ENCODE measurements around the gene ARMC2. TPM values are rescaled to one million over a fixed set of nuclear protein-coding genes. Genes with fewer than 3 reads are reported as not detected.

Gene ARMC2
- total RNA-seq, 2 experiments from 2014 or later, result 2.6 to 8.4 TPM

GRCh38 chr6:108801366-108801765, 46.9 kb upstream of the ARMC2 start:
- Histone ChIP-seq H3K79me2 (ENCODE audit: insufficient read depth, low read depth, low read length) (no peaks in the 10 kb centered on the region), H3K36me3 (ENCODE audit: insufficient read depth, low read length) (no peaks in the 10 kb centered on the region), H2AFZ (ENCODE audit: low read length) (no peak overlapping the region), H3K9me2 (ENCODE audit: insufficient read depth, low read length) (no peaks in the 10 kb centered on the region), H3K4me2 (ENCODE audit: low read length) (no peak overlapping the region; the same call in 1 of the 2 replicates), H3K4me3 (ENCODE audit: low read depth, low read length, poor library complexity, severe bottlenecking) (no peak overlapping the region), H4K20me1 (ENCODE audit: insufficient read depth, low read length) (no peaks in the 10 kb centered on the region), H3K4me1 (ENCODE audit: insufficient read depth, low read length, poor library complexity, severe bottlenecking) (peaks cover 6% of the 10 kb centered on the region), H3K27ac (ENCODE audit: low read depth, low read length, poor library complexity, severe bottlenecking) (no peak overlapping the region), H3K9me3 (ENCODE audit: low read length) (no peaks in the 10 kb centered on the region)
- POLR2A ChIA-PET, result interaction anchor here (0.5 to 1.3 kb wide), 2 partner anchors 9 to 270 kb away, joined by 3 to 8 read pairs; no protein-coding TSS in a partner anchor
- TF ChIP-seq, protein P1, sequence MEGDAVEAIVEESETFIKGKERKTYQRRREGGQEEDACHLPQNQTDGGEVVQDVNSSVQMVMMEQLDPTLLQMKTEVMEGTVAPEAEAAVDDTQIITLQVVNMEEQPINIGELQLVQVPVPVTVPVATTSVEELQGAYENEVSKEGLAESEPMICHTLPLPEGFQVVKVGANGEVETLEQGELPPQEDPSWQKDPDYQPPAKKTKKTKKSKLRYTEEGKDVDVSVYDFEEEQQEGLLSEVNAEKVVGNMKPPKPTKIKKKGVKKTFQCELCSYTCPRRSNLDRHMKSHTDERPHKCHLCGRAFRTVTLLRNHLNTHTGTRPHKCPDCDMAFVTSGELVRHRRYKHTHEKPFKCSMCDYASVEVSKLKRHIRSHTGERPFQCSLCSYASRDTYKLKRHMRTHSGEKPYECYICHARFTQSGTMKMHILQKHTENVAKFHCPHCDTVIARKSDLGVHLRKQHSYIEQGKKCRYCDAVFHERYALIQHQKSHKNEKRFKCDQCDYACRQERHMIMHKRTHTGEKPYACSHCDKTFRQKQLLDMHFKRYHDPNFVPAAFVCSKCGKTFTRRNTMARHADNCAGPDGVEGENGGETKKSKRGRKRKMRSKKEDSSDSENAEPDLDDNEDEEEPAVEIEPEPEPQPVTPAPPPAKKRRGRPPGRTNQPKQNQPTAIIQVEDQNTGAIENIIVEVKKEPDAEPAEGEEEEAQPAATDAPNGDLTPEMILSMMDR (conservative IDR thresholded peaks at IDR 0.05; ENCODE audit: low read length), result no peak
- no peak for TF ChIP-seq EZH2phosphoT487 (IDR thresholded peaks at IDR 0.05; ENCODE audit: borderline replicate concordance, low read depth, low read length)
- no TSS peak for BruUV-seq (replicated peaks)
- intact Hi-C loops (cut with micrococcal nuclease; ENCODE audit: unreplicated experiment), result no loop called here
- DNase-seq (ENCODE audit: low spot score), result no peak
- CTCF ChIA-PET (ENCODE audit: unreplicated experiment), result no interaction called here

DNA sequence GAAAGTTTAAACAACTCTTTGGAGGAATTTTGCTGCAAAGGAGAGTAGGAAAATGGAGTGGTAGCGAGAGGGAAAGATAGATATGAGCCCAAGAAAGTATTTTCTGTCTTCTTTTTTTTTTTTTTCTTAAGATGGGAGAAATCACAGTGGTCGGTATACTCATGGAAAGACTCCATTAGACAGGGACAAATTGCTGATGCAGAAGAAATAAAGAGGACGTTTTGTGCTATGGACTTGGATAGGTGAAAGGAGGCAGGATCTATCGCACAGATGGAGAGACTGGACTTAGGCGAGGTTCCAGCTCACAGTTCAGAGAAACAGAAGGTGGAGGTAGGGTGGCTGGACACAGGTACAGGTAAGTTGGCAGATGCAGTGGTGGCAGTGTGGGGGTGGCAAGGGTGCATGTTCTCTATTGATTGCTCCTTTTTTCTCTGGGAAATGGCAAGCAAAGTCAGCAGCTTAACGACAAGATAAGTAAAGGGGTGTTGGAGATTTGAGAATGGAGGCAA, 44.2 kb upstream of the ARMC2 start:
- Histone ChIP-seq H3K79me2 (ENCODE audit: insufficient read depth, low read depth, low read length) (no peaks in the 10 kb centered on the region), H3K4me1 (ENCODE audit: insufficient read depth, low read length, poor library complexity, severe bottlenecking) (peaks cover 6% of the 10 kb centered on the region), H3K4me3 (ENCODE audit: low read depth, low read length, poor library complexity, severe bottlenecking) (no peak overlapping the region), H3K9me2 (ENCODE audit: insufficient read depth, low read length) (no peaks in the 10 kb centered on the region), H3K27ac (ENCODE audit: low read depth, low read length, poor library complexity, severe bottlenecking) (no peak overlapping the region), H3K9me3 (ENCODE audit: low read length) (no peaks in the 10 kb centered on the region), H2AFZ (ENCODE audit: low read length) (no peak overlapping the region), H4K20me1 (ENCODE audit: insufficient read depth, low read length) (no peaks in the 10 kb centered on the region), H3K4me2 (ENCODE audit: low read length) (no peak overlapping the region), H3K36me3 (ENCODE audit: insufficient read depth, low read length) (no peaks in the 10 kb centered on the region)
- BruUV-seq (replicated peaks), result no TSS peak
- POLR2A ChIA-PET, result no interaction called here
- DNase-seq (ENCODE audit: low spot score), result no peak
- CTCF ChIA-PET (ENCODE audit: unreplicated experiment), result no interaction called here
- TF ChIP-seq, protein P1 (conservative IDR thresholded peaks at IDR 0.05; ENCODE audit: low read length), result no peak
- no peak for TF ChIP-seq EZH2phosphoT487 (IDR thresholded peaks at IDR 0.05; ENCODE audit: borderline replicate concordance, low read depth, low read length)
- intact Hi-C loops (cut with micrococcal nuclease; ENCODE audit: unreplicated experiment), result no loop called here

- ChIA-PET CTCF (ENCODE audit: unreplicated experiment) (no interaction called here), POLR2A (interaction anchor here (1.0 kb wide), 1 partner anchor 180 kb away, joined by 3 read pairs; no protein-coding TSS in a partner anchor)
These were observed 43.3 kb upstream of the ARMC2 start for GRCh38 chr6:108804956-108805355.

More at GRCh38 chr6:108804956-108805355, 43.3 kb upstream of the ARMC2 start:
- intact Hi-C loops (cut with micrococcal nuclease; ENCODE audit: unreplicated experiment), result no loop called here
- H3K9me3 ChIP-seq (ENCODE audit: low read length), result no peaks in the 10 kb centered on the region
- H3K79me2 ChIP-seq (ENCODE audit: insufficient read depth, low read depth, low read length), result no peaks in the 10 kb centered on the region
- peak overlapping the region; percentile 24; the same call in 1 of the 2 replicates for H2AFZ ChIP-seq (ENCODE audit: low read length)
- no TSS peak for BruUV-seq (replicated peaks)
- no peaks in the 10 kb centered on the region for H4K20me1 ChIP-seq (ENCODE audit: insufficient read depth, low read length)
- H3K4me3 ChIP-seq (ENCODE audit: low read depth, low read length, poor library complexity, severe bottlenecking), result no peak overlapping the region
- H3K27ac ChIP-seq (ENCODE audit: low read depth, low read length, poor library complexity, severe bottlenecking), result no peak overlapping the region
- no peaks in the 10 kb centered on the region for H3K9me2 ChIP-seq (ENCODE audit: insufficient read depth, low read length)
- no peak for DNase-seq (ENCODE audit: low spot score)
- H3K4me2 ChIP-seq (ENCODE audit: low read length), result no peak overlapping the region
- TF ChIP-seq, protein P1 (conservative IDR thresholded peaks at IDR 0.05; ENCODE audit: low read length), result no peak
- TF ChIP-seq EZH2phosphoT487 (IDR thresholded peaks at IDR 0.05; ENCODE audit: borderline replicate concordance, low read depth, low read length), result no peak
- peaks cover 6% of the 10 kb centered on the region for H3K4me1 ChIP-seq (ENCODE audit: insufficient read depth, low read length, poor library complexity, severe bottlenecking)
- H3K36me3 ChIP-seq (ENCODE audit: insufficient read depth, low read length), result no peaks in the 10 kb centered on the region

Data from OCI-LY7 (cell line).